GM21717 (cell line): ENCODE results near the gene RAD51B.

Experiments
- ATAC-seq: cut with Tn5 transposase; IDR thresholded peaks from one replicate; pipeline ENCODE4 v1.9.1; 2021; ENCODE audit warnings: mild to moderate bottlenecking, moderate library complexity; ENCODE audit not compliant: unreplicated experiment

RAD51B gene

GRCh38 chr14:68312884-68313610 is 493.5 kb downstream of the RAD51B start:
- ATAC-seq = peak; percentile 78

GRCh38 chr14:68314642-68315041 is 495.1 kb downstream of the RAD51B start:
- ATAC-seq = no peak

GRCh38 chr14:68315081-68315480 is 495.5 kb downstream of the RAD51B start:
- no peak for ATAC-seq

GRCh38 chr14:68316078-68316868 is 496.7 kb downstream of the RAD51B start:
- no peak for ATAC-seq

- ATAC-seq = no peak
These were observed 497.7 kb downstream of the RAD51B start for GRCh38 chr14:68317239-68317638.

- ATAC-seq = no peak
These were observed 499.2 kb downstream of the RAD51B start for GRCh38 chr14:68318828-68319227.

GRCh38 chr14:68320495-68320894 is 500.9 kb downstream of the RAD51B start:
- no peak for ATAC-seq

- ATAC-seq = no peak
These were observed 503.5 kb downstream of the RAD51B start for GRCh38 chr14:68322940-68323620.

GRCh38 chr14:68325267-68325807 is 505.8 kb downstream of the RAD51B start:
- ATAC-seq = no peak

GRCh38 chr14:68327231-68327630 is 507.7 kb downstream of the RAD51B start:
- ATAC-seq = no peak

GRCh38 chr14:68328509-68328908 is 508.9 kb downstream of the RAD51B start:
- no peak for ATAC-seq

GRCh38 chr14:68331426-68331825 is 511.8 kb downstream of the RAD51B start:
- ATAC-seq = no peak

- ATAC-seq = no peak
These were observed 512.4 kb downstream of the RAD51B start for GRCh38 chr14:68331991-68332390.

GRCh38 chr14:68333262-68333661 is 513.7 kb downstream of the RAD51B start:
- ATAC-seq = peak; percentile 48

- no peak for ATAC-seq
These were observed 515.7 kb downstream of the RAD51B start for GRCh38 chr14:68335312-68335711.

GRCh38 chr14:68336165-68336564 is 516.6 kb downstream of the RAD51B start:
- ATAC-seq = no peak

GRCh38 chr14:68337279-68337678 is 517.7 kb downstream of the RAD51B start:
- no peak for ATAC-seq

GRCh38 chr14:68340262-68340661 is 520.7 kb downstream of the RAD51B start:
- no peak for ATAC-seq

- no peak for ATAC-seq
These were observed 522.0 kb downstream of the RAD51B start for GRCh38 chr14:68341411-68342212.

- ATAC-seq = no peak
These were observed 522.7 kb downstream of the RAD51B start for GRCh38 chr14:68342216-68342763.
